HepG2 (cell line): Measurements from ENCODE around the gene FIBP. TPM values are rescaled to one million over a fixed set of nuclear protein-coding genes. Genes with fewer than 3 reads are reported as not detected.
A peak's percentile ranks its signal among the peaks of the same experiment; 100 is the strongest.

Experiments used
- ARID2 ChIP-seq: sonication (generic); formaldehyde crosslinking; IDR thresholded peaks from 2 replicates; pipeline ENCODE4 v1.8.1; 2022; ENCODE audit warnings: mild to moderate bottlenecking, missing genetic modification reagents, borderline replicate concordance
- CCDC6 ChIP-seq: sonication (generic); formaldehyde crosslinking; IDR thresholded peaks from 2 replicates; pipeline ENCODE4 v1.8.1; 2022; ENCODE audit warnings: mild to moderate bottlenecking, missing genetic modification reagents, moderate library complexity
- GATAD2A ChIP-seq: IDR thresholded peaks from 2 replicates; pipeline ENCODE4 v1.6.1; 2016
- HNF4G ChIP-seq, 2 experiments: sonication (generic) in 1 of 2; formaldehyde crosslinking in 1 of 2; IDR thresholded peaks; 2 replicates each; pipeline versions ENCODE4 v1.4.0 to v1.6.1; 2011 to 2020; ENCODE audit warnings: borderline replicate concordance in 2 of 2, low read depth in 2 of 2, mild to moderate bottlenecking in 2 of 2, low read length in 1 of 2, missing genetic modification reagents in 1 of 2, moderate library complexity in 1 of 2
- HNRNPK ChIP-seq: fragments of 200-400 bp; formaldehyde crosslinking; IDR thresholded peaks from 2 replicates; pipeline ENCODE4 v1.6.1; 2018; ENCODE audit warnings: low read length, low read depth, moderate library complexity, mild to moderate bottlenecking; ENCODE audit not compliant: poor library complexity, severe bottlenecking
- IRX3 ChIP-seq: sonication (generic); formaldehyde crosslinking; IDR thresholded peaks from 2 replicates; pipeline ENCODE4 v1.8.1; 2023; ENCODE audit warnings: mild to moderate bottlenecking, low read depth, missing genetic modification reagents, borderline replicate concordance
- JUNB ChIP-seq: sonication (generic); formaldehyde crosslinking; IDR thresholded peaks from 2 replicates; pipeline ENCODE4 v1.8.0; 2022; ENCODE audit warnings: missing genetic modification reagents, mild to moderate bottlenecking, borderline replicate concordance
- KAT7 ChIP-seq: IDR thresholded peaks from 2 replicates; pipeline ENCODE4 v1.6.1; 2018; ENCODE audit warnings: borderline replicate concordance, missing compliant biosample characterization
- MED1 ChIP-seq: sonication (generic); formaldehyde crosslinking; IDR thresholded peaks from 2 replicates; pipeline ENCODE4 v1.4.0; 2020; ENCODE audit warnings: missing genetic modification reagents
- MTF1 ChIP-seq: sonication (generic); formaldehyde crosslinking; IDR thresholded peaks from 2 replicates; pipeline ENCODE4 v1.5.0; 2020; ENCODE audit warnings: missing genetic modification reagents
- NCOA1 ChIP-seq: sonication (generic); formaldehyde crosslinking; IDR thresholded peaks from 2 replicates; pipeline ENCODE4 v1.9.0; 2021; ENCODE audit warnings: missing genetic modification reagents
- NFKB2 ChIP-seq: sonication (generic); formaldehyde crosslinking; IDR thresholded peaks from 2 replicates; pipeline ENCODE4 v1.4.0; 2020; ENCODE audit warnings: missing genetic modification reagents, borderline replicate concordance
- PHF8 ChIP-seq: sonication (generic); formaldehyde crosslinking; IDR thresholded peaks from 2 replicates; pipeline ENCODE4 v1.5.0; 2020; ENCODE audit warnings: missing genetic modification reagents
- POLR2AphosphoS2 ChIP-seq: IDR thresholded peaks from 2 replicates; pipeline ENCODE4 v1.6.1; 2011; ENCODE audit warnings: low read depth, low read length, improper control_type of control experiment
- RBAK ChIP-seq: sonication (generic); formaldehyde crosslinking; IDR thresholded peaks from 2 replicates; pipeline ENCODE4 v1.5.1; 2020; ENCODE audit warnings: mild to moderate bottlenecking, missing genetic modification reagents
- RORA ChIP-seq: sonication (generic); formaldehyde crosslinking; IDR thresholded peaks from 2 replicates; pipeline ENCODE4 v1.5.0; 2020; ENCODE audit warnings: mild to moderate bottlenecking, missing genetic modification reagents, moderate library complexity
- TAF15 ChIP-seq: fragments of 200-400 bp; formaldehyde crosslinking; IDR thresholded peaks from one replicate; pipeline ENCODE4 v1.6.1; 2018; ENCODE audit warnings: mild to moderate bottlenecking, low read depth, low read length; ENCODE audit not compliant: poor library complexity, severe bottlenecking
- ZBTB7A ChIP-seq: sonication (generic); formaldehyde crosslinking; IDR thresholded peaks from 2 replicates; pipeline ENCODE4 v1.8.0; 2022; ENCODE audit warnings: mild to moderate bottlenecking, missing genetic modification reagents
- ZFP37 ChIP-seq: sonication (generic); formaldehyde crosslinking; IDR thresholded peaks from 2 replicates; pipeline ENCODE4 v1.4.0; 2020; ENCODE audit warnings: missing genetic modification reagents, borderline replicate concordance
- ZNF263 ChIP-seq: sonication (generic); formaldehyde crosslinking; IDR thresholded peaks from 2 replicates; pipeline ENCODE4 v1.4.0; 2020; ENCODE audit warnings: missing genetic modification reagents
- polyA plus RNA-seq, 8 experiments: library from polyadenylated mRNA; depleted of rRNA in 3 of 8; stranded (reverse) in 7 of 8; unstranded in 1 of 8; fragments of >200 nt; fragmentation: Illumina TruSeq in 4 of 8; extraction: Trizol in 4 of 8; gene quantifications; 2 replicates each; pipeline versions ENCODE4 v1.2.1 to v1.2.3, GENCODE V29; 2011 to 2016; ENCODE audit warnings: low read depth in 4 of 8, missing spikeins in 1 of 8, mixed read lengths in 1 of 8; ENCODE audit not compliant: insufficient read depth in 1 of 8
- total RNA-seq, 5 experiments: library from RNA; depleted of rRNA; stranded (reverse); fragments of >200 nt; fragmentation: Illumina TruSeq; extraction: Trizol; gene quantifications; 2 replicates each; pipeline ENCODE4 v1.2.3, GENCODE V29; 2016; ENCODE audit warnings: low read depth in 1 of 5
- TF ChIP-seq, protein P1 (sequence below): IDR thresholded peaks from 2 replicates; pipeline ENCODE4 v1.6.1; 2012; ENCODE audit warnings: inconsistent platforms
- TF ChIP-seq, protein P2 (sequence below): IDR thresholded peaks from 2 replicates; pipeline ENCODE4 v1.6.1; 2016; ENCODE audit warnings: low read depth, control low read depth
- TF ChIP-seq, protein P3 (sequence below): sonication (generic); formaldehyde crosslinking; IDR thresholded peaks from 2 replicates; pipeline ENCODE4 v1.8.0; 2022; ENCODE audit warnings: low read depth, missing genetic modification reagents
- TF ChIP-seq, protein P4 (sequence below): sonication (generic); formaldehyde crosslinking; IDR thresholded peaks from 2 replicates; pipeline ENCODE4 v1.4.0; 2020; ENCODE audit warnings: missing genetic modification reagents

FIBP gene
- total and polyA plus RNA-seq, 2 of the 13 experiments (the other 11 are each of a cell fraction or from before 2014, with no cell fraction given): 42.9 to 62.1 TPM

DNA sequence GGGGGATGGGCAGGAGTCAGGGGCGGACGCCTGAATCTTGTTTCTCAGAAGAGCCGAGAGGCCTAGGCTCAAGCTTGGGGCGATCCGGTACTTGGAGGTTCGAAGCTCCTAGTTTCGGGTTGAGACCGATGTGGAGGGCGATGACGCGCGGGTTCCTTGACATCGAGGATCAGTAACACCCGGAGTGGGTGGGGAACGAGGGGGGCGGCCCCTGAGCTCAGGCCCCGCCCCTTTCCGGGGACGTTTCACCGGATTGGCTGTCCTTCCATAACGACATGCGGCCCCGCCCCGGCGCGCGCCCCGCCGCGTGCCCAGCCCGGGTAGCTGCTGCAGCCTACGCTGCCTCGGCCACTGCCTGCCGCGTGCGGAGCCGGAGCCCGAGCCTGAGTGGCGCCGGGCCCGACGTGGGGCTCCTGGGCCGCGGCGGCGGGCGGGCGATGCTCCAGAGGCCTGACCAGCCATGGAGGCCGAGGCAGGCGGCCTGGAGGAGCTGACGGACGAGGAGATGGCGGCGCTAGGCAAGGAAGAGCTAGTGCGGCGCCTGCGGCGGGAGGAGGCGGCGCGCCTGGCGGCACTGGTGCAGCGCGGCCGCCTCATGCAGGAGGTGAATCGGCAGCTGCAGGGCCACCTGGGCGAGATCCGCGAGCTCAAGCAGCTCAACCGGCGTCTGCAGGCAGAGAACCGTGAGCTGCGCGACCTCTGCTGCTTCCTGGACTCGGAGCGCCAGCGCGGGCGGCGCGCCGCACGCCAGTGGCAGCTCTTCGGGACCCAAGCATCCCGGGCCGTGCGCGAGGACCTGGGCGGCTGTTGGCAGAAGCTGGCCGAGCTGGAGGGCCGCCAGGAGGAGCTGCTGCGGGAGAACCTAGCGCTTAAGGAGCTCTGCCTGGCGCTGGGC, 2.3 kb upstream of the FIBP start, which contains the start of gene CCDC85B (continued):
- TF ChIP-seq ZBTB7A (CRISPR knock-in tag) (peak; percentile 81), MED1 (CRISPR knock-in tag) (peak; percentile 67; the same call in 1 of the 2 replicates), ZFP37 (CRISPR knock-in tag) (no peak), RBAK (CRISPR knock-in tag) (no peak), RORA (CRISPR knock-in tag) (no peak), CCDC6 (CRISPR knock-in tag) (peak; percentile 94; the same call in 1 of the 2 replicates), POLR2AphosphoS2 (peak; percentile 64), HNRNPK (peak; percentile 59), KAT7 (CRISPR knock-in tag) (peak; percentile 64; the same call in 1 of the 2 replicates), IRX3 (peak; percentile 90; the same call in 1 of the 2 replicates), JUNB (CRISPR knock-in tag) (peak; percentile 40; the same call in 1 of the 2 replicates), NFKB2 (CRISPR knock-in tag) (peak; percentile 89; the same call in 1 of the 2 replicates), ARID2 (peak; percentile 81; the same call in 1 of the 2 replicates), PHF8 (peak; percentile 67), TAF15 (no peak), HNF4G (IDR thresholded peaks at IDR 0.05; ENCODE audit: borderline replicate concordance, low read depth, low read length) (no peak), HNF4G (CRISPR knock-in tag; IDR thresholded peaks at IDR 0.05; ENCODE audit: borderline replicate concordance, low read depth) (0 out of 2 replicates have a peak, but pooled peaks have one; percentile 10), MTF1 (CRISPR knock-in tag) (peak; percentile 82), NCOA1 (CRISPR knock-in tag) (0 out of 2 replicates have a peak, but pooled peaks have one; percentile 36), ZNF263 (CRISPR knock-in tag) (peak; percentile 67; the same call in 1 of the 2 replicates), GATAD2A (CRISPR knock-in tag) (no peak)
- TF ChIP-seq, protein P1, sequence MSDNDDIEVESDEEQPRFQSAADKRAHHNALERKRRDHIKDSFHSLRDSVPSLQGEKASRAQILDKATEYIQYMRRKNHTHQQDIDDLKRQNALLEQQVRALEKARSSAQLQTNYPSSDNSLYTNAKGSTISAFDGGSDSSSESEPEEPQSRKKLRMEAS: peak; percentile 99
- TF ChIP-seq, protein P2, sequence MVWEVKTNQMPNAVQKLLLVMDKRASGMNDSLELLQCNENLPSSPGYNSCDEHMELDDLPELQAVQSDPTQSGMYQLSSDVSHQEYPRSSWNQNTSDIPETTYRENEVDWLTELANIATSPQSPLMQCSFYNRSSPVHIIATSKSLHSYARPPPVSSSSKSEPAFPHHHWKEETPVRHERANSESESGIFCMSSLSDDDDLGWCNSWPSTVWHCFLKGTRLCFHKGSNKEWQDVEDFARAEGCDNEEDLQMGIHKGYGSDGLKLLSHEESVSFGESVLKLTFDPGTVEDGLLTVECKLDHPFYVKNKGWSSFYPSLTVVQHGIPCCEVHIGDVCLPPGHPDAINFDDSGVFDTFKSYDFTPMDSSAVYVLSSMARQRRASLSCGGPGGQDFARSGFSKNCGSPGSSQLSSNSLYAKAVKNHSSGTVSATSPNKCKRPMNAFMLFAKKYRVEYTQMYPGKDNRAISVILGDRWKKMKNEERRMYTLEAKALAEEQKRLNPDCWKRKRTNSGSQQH (CRISPR knock-in tag): 0 out of 2 replicates have a peak, but pooled peaks have one; percentile 25
- TF ChIP-seq, protein P3, sequence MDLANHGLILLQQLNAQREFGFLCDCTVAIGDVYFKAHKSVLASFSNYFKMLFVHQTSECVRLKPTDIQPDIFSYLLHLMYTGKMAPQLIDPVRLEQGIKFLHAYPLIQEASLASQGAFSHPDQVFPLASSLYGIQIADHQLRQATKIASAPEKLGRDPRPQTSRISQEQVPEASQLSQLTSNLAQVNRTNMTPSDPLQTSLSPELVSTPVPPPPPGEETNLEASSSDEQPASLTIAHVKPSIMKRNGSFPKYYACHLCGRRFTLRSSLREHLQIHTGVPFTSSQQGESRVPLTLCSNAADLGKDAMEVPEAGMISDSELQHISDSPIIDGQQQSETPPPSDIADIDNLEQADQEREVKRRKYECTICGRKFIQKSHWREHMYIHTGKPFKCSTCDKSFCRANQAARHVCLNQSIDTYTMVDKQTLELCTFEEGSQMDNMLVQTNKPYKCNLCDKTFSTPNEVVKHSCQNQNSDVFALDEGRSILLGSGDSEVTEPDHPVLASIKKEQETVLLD (CRISPR knock-in tag): peak; percentile 83
- TF ChIP-seq, protein P4, sequence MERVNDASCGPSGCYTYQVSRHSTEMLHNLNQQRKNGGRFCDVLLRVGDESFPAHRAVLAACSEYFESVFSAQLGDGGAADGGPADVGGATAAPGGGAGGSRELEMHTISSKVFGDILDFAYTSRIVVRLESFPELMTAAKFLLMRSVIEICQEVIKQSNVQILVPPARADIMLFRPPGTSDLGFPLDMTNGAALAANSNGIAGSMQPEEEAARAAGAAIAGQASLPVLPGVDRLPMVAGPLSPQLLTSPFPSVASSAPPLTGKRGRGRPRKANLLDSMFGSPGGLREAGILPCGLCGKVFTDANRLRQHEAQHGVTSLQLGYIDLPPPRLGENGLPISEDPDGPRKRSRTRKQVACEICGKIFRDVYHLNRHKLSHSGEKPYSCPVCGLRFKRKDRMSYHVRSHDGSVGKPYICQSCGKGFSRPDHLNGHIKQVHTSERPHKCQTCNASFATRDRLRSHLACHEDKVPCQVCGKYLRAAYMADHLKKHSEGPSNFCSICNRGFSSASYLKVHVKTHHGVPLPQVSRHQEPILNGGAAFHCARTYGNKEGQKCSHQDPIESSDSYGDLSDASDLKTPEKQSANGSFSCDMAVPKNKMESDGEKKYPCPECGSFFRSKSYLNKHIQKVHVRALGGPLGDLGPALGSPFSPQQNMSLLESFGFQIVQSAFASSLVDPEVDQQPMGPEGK: no peak; the same call in 1 of the 2 replicates
